SK-N-MC (cell line): ENCODE measurements around the gene LOXL3.

Experiments used
- EZH2 ChIP-seq: fragments of 200-600 bp; sonication (generic); IDR thresholded peaks from one replicate; pipeline ENCODE4 v1.6.1; 2017; ENCODE audit warnings: antibody characterized with exemption
- FOXP2 ChIP-seq: optimal IDR thresholded peaks from 2 replicates; pipeline ENCODE3; 2011; ENCODE audit warnings: mild to moderate bottlenecking, moderate library complexity; ENCODE audit not compliant: insufficient read depth; ENCODE audit errors: extremely low read length, control extremely low read depth
- POLR2AphosphoS5 ChIP-seq: IDR thresholded peaks from 2 replicates; pipeline ENCODE4 v1.6.1; 2012; ENCODE audit warnings: mild to moderate bottlenecking, low read depth, low read length, borderline replicate concordance

GRCh38 chr2:74540291-74540690 lies 13.5 kb downstream of the LOXL3 start:
- TF ChIP-seq EZH2 (no peak), POLR2AphosphoS5 (no peak), FOXP2 (no peak)
